Esophagus muscularis mucosa (tissue), 4 donors: ENCODE results near the gene LTBP2. TPM values are rescaled to one million over a fixed set of nuclear protein-coding genes. Genes with fewer than 3 reads are reported as not detected.
"Not testable (repeated sequence)": the region's sequence is repeated elsewhere in the genome, so short reads cannot be mapped to it uniquely, and the experiment has no call there.

Source experiments
- DNase-seq: peaks from one replicate; pipeline ENCODE4 v3.0.0-alpha.2; 2017; ENCODE audit errors: extremely low spot score
- H3K27ac ChIP-seq, 4 donors: fragments of 200-600 bp; sonication (generic); replicated peaks in 1 of 4; 1 replicate in 3 of 4; 2 replicates in 1 of 4; pipeline ENCODE4 v1.5.1; 2016 to 2019; ENCODE audit warnings: mild to moderate bottlenecking in 1 of 4
- H3K27me3 ChIP-seq, 4 donors: fragments of 200-600 bp; sonication (generic); one replicate each; pipeline versions ENCODE4 v1.5.1 to v1.6.0; 2016 to 2019
- H3K36me3 ChIP-seq, 4 donors: fragments of 200-600 bp; sonication (generic); one replicate each; pipeline ENCODE4 v1.5.1; 2016 to 2019
- H3K4me1 ChIP-seq, 4 donors: fragments of 200-600 bp; sonication (generic); one replicate each; pipeline ENCODE4 v1.5.1; 2016 to 2019
- H3K4me3 ChIP-seq, 4 donors: fragments of 200-600 bp; sonication (generic); 1 replicate in 2 of 4; 2 replicates in 2 of 4; pipeline ENCODE4 v1.5.1; 2016 to 2019; ENCODE audit warnings: mild to moderate bottlenecking in 4 of 4, moderate library complexity in 1 of 4
- H3K9me3 ChIP-seq, 4 donors: fragments of 200-600 bp; sonication (generic); 1 replicate in 3 of 4; 2 replicates in 1 of 4; pipeline ENCODE4 v1.5.1; 2016 to 2019
- EP300 ChIP-seq: sonication (generic); formaldehyde crosslinking; IDR thresholded peaks from one replicate; pipeline ENCODE4 v1.6.1; 2017; ENCODE audit warnings: antibody characterized with exemption
- POLR2A ChIP-seq: fragments of 450-650 bp; IDR thresholded peaks from one replicate; pipeline ENCODE4 v1.6.1; 2017; ENCODE audit warnings: antibody characterized with exemption, moderate library complexity, mild to moderate bottlenecking, low read depth
- POLR2AphosphoS5 ChIP-seq, 2 donors: sonication (generic); formaldehyde crosslinking; IDR thresholded peaks; one replicate each; pipeline ENCODE4 v1.6.1; 2017; ENCODE audit warnings: antibody characterized with exemption in 2 of 2
- WGBS: methylation state at CpG from one replicate; pipeline ENCODE4 v1.1.5; 2018; 5-methylcytosine and 5-hydroxymethylcytosine counted together
- intact Hi-C: fragments of 100-400 bp; cut with DNase I; formaldehyde crosslinking; loops from one replicate; pipeline ENCODE4 v1.15.1; 2023
- total RNA-seq, 4 donors: library from RNA; depleted of rRNA; stranded (reverse); fragments of >200 nt; gene quantifications; one replicate each; pipeline versions ENCODE4 v1.1.0 to v1.2.1, GENCODE V29; 2016
- TF ChIP-seq, protein P1 (sequence below), 3 experiments: fragments of 200-600 bp in 2 of 3; fragments of 450-650 bp in 1 of 3; sonication (generic) in 2 of 3; IDR thresholded peaks; one replicate each; pipeline ENCODE4 v1.5.1; 2017 to 2019; ENCODE audit warnings: antibody characterized with exemption in 3 of 3, mild to moderate bottlenecking in 2 of 3, moderate library complexity in 1 of 3

The LTBP2 gene
- total RNA-seq, 4 donors from 2014 or later = 62.0 to 151 (median 109) TPM

DNA sequence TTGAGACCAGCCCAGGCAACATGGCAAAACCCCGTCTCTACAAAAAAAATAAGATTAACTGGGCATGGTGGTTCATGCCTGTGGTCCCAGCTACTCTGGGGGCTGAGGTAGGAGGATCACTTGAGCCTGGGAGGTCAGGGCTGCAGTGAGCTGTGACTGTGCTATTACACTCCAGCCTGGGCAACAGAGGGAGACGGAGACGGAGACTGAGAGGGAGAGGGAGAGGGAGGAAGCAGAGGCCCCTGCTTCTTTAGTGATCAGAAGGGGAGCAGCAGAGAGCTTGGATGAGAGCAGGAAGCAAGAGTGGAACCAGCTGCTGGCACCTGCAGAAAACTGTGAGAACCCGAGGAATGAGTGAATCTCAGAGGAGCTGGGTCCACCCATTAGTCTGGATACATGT, 72.5 kb downstream of the LTBP2 start:
- H3K27me3 ChIP-seq = no peaks in the 10 kb centered on the region
- WGBS = 78% methylated on average over 4 of the region's 4 CpGs
- TF ChIP-seq POLR2AphosphoS5 (IDR thresholded peaks at IDR 0.05) (no peak), EP300 (no peak), POLR2A (no peak)
- TF ChIP-seq, protein P1, sequence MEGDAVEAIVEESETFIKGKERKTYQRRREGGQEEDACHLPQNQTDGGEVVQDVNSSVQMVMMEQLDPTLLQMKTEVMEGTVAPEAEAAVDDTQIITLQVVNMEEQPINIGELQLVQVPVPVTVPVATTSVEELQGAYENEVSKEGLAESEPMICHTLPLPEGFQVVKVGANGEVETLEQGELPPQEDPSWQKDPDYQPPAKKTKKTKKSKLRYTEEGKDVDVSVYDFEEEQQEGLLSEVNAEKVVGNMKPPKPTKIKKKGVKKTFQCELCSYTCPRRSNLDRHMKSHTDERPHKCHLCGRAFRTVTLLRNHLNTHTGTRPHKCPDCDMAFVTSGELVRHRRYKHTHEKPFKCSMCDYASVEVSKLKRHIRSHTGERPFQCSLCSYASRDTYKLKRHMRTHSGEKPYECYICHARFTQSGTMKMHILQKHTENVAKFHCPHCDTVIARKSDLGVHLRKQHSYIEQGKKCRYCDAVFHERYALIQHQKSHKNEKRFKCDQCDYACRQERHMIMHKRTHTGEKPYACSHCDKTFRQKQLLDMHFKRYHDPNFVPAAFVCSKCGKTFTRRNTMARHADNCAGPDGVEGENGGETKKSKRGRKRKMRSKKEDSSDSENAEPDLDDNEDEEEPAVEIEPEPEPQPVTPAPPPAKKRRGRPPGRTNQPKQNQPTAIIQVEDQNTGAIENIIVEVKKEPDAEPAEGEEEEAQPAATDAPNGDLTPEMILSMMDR (IDR thresholded peaks at IDR 0.05) = no peak
- H3K27ac ChIP-seq = no peak overlapping the region
- no peaks in the 10 kb centered on the region for H3K9me3 ChIP-seq
- no peak for DNase-seq
- H3K4me3 ChIP-seq = no peak overlapping the region
- intact Hi-C loops = no loop called here
- no peaks in the 10 kb centered on the region for H3K4me1 ChIP-seq
- H3K36me3 ChIP-seq = no peaks in the 10 kb centered on the region

DNA sequence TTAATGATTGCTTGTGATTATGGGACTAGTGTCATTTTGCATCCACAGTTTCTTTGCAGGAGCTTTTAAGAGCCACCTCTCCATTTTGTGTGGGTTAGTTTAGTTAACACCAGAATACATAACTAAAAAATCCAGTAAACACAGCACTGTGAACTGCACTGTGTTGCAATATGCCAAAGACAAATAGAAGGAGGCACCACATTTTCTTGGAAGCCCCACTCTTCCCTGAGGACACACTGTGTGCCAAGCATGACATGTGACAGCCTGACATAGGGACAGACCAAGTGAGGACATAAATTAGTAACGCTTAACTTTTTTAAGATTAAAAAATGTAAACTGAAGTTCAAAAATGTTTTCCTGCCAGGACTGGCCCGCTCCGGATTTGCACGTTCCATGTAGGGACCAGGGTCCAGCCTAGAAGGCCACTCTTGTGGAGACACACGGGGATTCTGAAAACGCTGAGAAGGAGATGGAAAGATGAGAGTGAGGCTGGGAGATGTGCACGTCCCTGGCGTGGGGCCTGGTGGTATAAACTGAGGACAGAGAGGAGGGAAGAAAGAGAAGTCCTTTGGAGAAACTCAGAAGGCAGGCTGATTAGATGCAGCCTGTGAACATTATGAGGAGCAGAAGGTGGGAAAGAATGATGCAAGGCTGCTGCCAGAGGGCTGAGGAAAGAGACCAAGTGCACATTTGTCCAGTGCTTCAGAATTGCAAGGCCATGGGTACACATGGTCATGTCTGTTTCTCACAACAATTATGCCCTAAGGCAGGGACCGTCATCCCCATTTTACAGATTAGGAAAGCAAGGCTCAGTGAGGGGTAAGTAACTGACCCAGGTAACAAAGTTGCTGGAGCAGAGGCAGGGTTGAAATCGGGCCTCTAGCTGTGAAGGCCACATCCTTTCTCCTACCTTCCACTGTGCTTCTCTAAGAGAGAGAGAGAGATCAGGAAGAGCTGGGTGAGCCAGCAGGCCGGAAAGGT, 73.3 kb downstream of the LTBP2 start:
- intact Hi-C loops = no loop called here
- Histone ChIP-seq H3K27ac (no peak overlapping the region), H3K4me1 (no peaks in the 10 kb centered on the region), H3K9me3 (no peaks in the 10 kb centered on the region), H3K27me3 (no peaks in the 10 kb centered on the region), H3K4me3 (no peak overlapping the region), H3K36me3 (no peaks in the 10 kb centered on the region)
- 92% methylated on average over 11 of the region's 11 CpGs for WGBS
- no peak for DNase-seq
- no peak for TF ChIP-seq POLR2AphosphoS5 (IDR thresholded peaks at IDR 0.05)
- no peak for TF ChIP-seq EP300
- TF ChIP-seq, protein P1 (IDR thresholded peaks at IDR 0.05) = no peak
- TF ChIP-seq POLR2A = no peak

DNA sequence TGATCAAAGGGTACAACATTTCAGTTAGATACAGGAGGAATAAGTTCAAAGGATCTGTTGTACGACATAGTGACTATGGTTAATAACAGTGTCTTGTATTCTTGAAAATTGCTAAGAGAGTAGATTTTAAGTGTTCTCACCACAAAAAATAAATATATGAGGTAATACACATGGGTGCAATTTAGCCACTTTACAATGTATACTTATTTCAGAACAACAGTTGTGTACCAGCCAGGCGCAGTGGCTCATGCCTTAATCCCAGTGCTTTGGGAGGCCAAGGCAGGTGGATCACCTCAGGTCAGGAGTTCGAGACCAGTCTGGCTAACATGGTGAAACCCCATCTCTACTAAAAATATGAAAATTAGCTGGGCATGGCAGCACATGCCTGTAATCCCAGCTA, 75.7 kb downstream of the LTBP2 start:
- DNase-seq, H3K9me3 ChIP-seq, intact Hi-C loops, H3K36me3 ChIP-seq, H3K27ac ChIP-seq, H3K4me1 ChIP-seq, H3K4me3 ChIP-seq, H3K27me3 ChIP-seq: not testable (repeated sequence)
- 88% methylated on average over 3 of the region's 3 CpGs for WGBS

DNA sequence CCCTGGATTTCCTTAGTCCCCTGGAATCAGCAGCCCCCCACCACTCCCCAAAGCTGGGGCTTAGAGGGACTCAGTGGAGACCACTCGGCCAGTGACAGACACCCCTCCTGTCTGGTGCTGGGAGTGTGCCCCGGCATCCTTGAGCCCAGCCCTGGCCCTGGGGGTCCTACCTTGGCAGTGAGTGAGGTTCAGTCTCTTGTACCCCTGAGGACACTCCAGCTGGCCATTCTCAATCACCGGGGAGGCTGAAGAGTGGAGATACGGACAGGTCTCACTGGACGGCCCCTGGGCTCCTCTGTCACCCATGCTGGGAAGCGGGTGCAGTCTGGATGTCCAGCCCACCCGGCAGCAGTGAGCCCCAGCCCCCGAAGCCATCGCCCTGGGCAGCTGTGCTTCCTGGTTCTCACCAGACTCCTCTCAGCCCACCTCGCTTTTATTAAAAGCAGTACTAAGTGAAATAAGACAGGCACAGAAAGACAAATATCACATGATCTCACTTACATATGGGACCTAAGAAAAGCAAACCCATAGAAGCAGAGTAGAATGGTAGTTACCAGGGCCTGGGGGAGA, 76.2 kb downstream of the LTBP2 start:
- Histone ChIP-seq H3K9me3 (no peaks in the 10 kb centered on the region), H3K36me3 (peaks cover 0 to 2% (median 0%) of the 10 kb centered on the region in 4 donors), H3K27me3 (no peaks in the 10 kb centered on the region), H3K4me3 (no peak overlapping the region), H3K4me1 (peaks cover 0 to 5% (median 0%) of the 10 kb centered on the region in 4 donors), H3K27ac (no peak overlapping the region)
- WGBS = 69% methylated on average over 6 of the region's 10 CpGs
- TF ChIP-seq EP300 = no peak
- TF ChIP-seq, protein P1 (IDR thresholded peaks at IDR 0.05) = no peak
- no peak for TF ChIP-seq POLR2AphosphoS5 (IDR thresholded peaks at IDR 0.05)
- no peak for TF ChIP-seq POLR2A
- DNase-seq = no peak
- intact Hi-C loops = no loop called here

DNA sequence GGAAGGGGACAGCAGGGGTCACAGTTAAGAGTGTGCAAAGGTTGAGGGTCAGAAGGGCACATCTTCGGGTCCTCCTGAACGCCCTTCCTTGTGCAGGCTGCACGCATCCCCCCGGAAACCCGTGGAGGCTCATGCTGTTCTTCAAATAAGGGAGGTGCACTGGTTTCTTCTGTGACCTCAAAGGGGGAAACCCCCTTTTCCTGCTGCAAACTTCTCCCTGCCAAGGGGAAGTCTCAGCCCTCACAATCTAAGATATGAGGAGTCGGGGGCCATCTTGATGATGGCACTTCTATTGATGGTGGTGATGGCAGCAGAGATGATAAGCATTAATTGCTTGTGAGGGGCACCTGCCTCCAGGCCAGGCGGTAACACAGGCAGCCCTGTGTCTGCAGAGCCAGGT, 78.5 kb downstream of the LTBP2 start:
- WGBS = 86% methylated on average over 7 of the region's 7 CpGs
- H3K4me3 ChIP-seq = no peak overlapping the region
- no peak overlapping the region for H3K27ac ChIP-seq
- H3K4me1 ChIP-seq = peaks cover 0 to 5% (median 0%) of the 10 kb centered on the region in 4 donors
- no peak for DNase-seq
- H3K9me3 ChIP-seq = no peaks in the 10 kb centered on the region
- peaks cover 0 to 4% (median 0%) of the 10 kb centered on the region in 4 donors for H3K36me3 ChIP-seq
- no peaks in the 10 kb centered on the region for H3K27me3 ChIP-seq
- intact Hi-C loops = no loop called here
- no peak for TF ChIP-seq POLR2AphosphoS5 (IDR thresholded peaks at IDR 0.05)
- TF ChIP-seq, protein P1 (IDR thresholded peaks at IDR 0.05) = no peak
- no peak for TF ChIP-seq POLR2A
- TF ChIP-seq EP300 = no peak
